T-helper 2 cell treated with Interferon-gamma antibody and Interleukin-4, amounts not matched to agents 5 μg/mL and 100 μg/mL, for 36 hours (primary cell): ENCODE results near the gene EML1.
A peak's percentile ranks its signal among the peaks of the same experiment; 100 is the strongest.

Experiments
- DNase-seq: peaks from one replicate; pipeline ENCODE4 v3.0.0; 2021; ENCODE audit warnings: low spot score
- H3K27ac Mint-ChIP-seq: one replicate; pipeline ENCODE4 v1.8.0; 2021; ENCODE audit warnings: mild to moderate bottlenecking, mixed read lengths
- H3K27me3 Mint-ChIP-seq: one replicate; pipeline ENCODE4 v1.8.0; 2021; ENCODE audit warnings: low read depth, mixed read lengths
- H3K36me3 Mint-ChIP-seq: one replicate; pipeline ENCODE4 v1.8.0; 2021; ENCODE audit warnings: low read depth, mixed read lengths
- H3K4me1 Mint-ChIP-seq: one replicate; pipeline ENCODE4 v1.8.0; 2021; ENCODE audit warnings: low read depth, mixed read lengths
- H3K4me3 Mint-ChIP-seq: one replicate; pipeline ENCODE4 v1.8.0; 2022; ENCODE audit warnings: mild to moderate bottlenecking, moderate library complexity, mixed read lengths
- H3K9me3 Mint-ChIP-seq: one replicate; pipeline ENCODE4 v1.8.0; 2021; ENCODE audit warnings: mixed read lengths

Gene EML1

GRCh38 chr14:99781853-99782610 is 11.2 kb upstream of the EML1 start:
- Mint-ChIP-seq H3K9me3 (peaks cover 6% of the 10 kb centered on the region), H3K4me3 (no peak overlapping the region), H3K36me3 (no peaks in the 10 kb centered on the region), H3K27ac (no peak overlapping the region), H3K4me1 (no peaks in the 10 kb centered on the region), H3K27me3 (peaks cover 21% of the 10 kb centered on the region)
- no peak for DNase-seq

- Mint-ChIP-seq H3K9me3 (peaks cover 1% of the 10 kb centered on the region), H3K4me1 (peaks cover 2% of the 10 kb centered on the region), H3K27me3 (peaks cover 4% of the 10 kb centered on the region), H3K27ac (no peak overlapping the region), H3K36me3 (no peaks in the 10 kb centered on the region), H3K4me3 (no peak overlapping the region)
- no peak for DNase-seq
Observed at GRCh38 chr14:99784508-99784907, 8.7 kb upstream of the EML1 start.

GRCh38 chr14:99785426-99785825 is 7.8 kb upstream of the EML1 start:
- Mint-ChIP-seq H3K4me3 (no peak overlapping the region), H3K27ac (no peak overlapping the region), H3K9me3 (no peaks in the 10 kb centered on the region), H3K4me1 (peaks cover 11% of the 10 kb centered on the region), H3K27me3 (peaks cover 2% of the 10 kb centered on the region), H3K36me3 (no peaks in the 10 kb centered on the region)
- no peak for DNase-seq

- no peak overlapping the region for H3K4me3 Mint-ChIP-seq
- no peak overlapping the region for H3K27ac Mint-ChIP-seq
- peaks cover 8% of the 10 kb centered on the region for H3K27me3 Mint-ChIP-seq
- H3K4me1 Mint-ChIP-seq, result peaks cover 16% of the 10 kb centered on the region
- no peak for DNase-seq
- H3K9me3 Mint-ChIP-seq, result no peaks in the 10 kb centered on the region
- no peaks in the 10 kb centered on the region for H3K36me3 Mint-ChIP-seq
Observed at GRCh38 chr14:99786511-99786989, 6.7 kb upstream of the EML1 start.

GRCh38 chr14:99788713-99789112 is 4.5 kb upstream of the EML1 start:
- H3K9me3 Mint-ChIP-seq, result no peaks in the 10 kb centered on the region
- peaks cover 23% of the 10 kb centered on the region for H3K4me1 Mint-ChIP-seq
- H3K36me3 Mint-ChIP-seq, result no peaks in the 10 kb centered on the region
- DNase-seq, result no peak
- no peak overlapping the region for H3K27ac Mint-ChIP-seq
- H3K4me3 Mint-ChIP-seq, result no peak overlapping the region
- peaks cover 19% of the 10 kb centered on the region for H3K27me3 Mint-ChIP-seq

- H3K36me3 Mint-ChIP-seq, result no peaks in the 10 kb centered on the region
- H3K9me3 Mint-ChIP-seq, result no peaks in the 10 kb centered on the region
- no peak for DNase-seq
- peaks cover 23% of the 10 kb centered on the region for H3K4me1 Mint-ChIP-seq
- H3K4me3 Mint-ChIP-seq, result no peak overlapping the region
- H3K27me3 Mint-ChIP-seq, result peaks cover 26% of the 10 kb centered on the region
- peak overlapping the region; percentile 50 for H3K27ac Mint-ChIP-seq
Observed at GRCh38 chr14:99789581-99789980, 3.6 kb upstream of the EML1 start.

- H3K9me3 Mint-ChIP-seq, result no peaks in the 10 kb centered on the region
Observed at GRCh38 chr14:99790201-99790977, 2.8 kb upstream of the EML1 start.

GRCh38 chr14:99790978-99791376 is 2.2 kb upstream of the EML1 start:
- no peak overlapping the region for H3K27ac Mint-ChIP-seq
- H3K4me1 Mint-ChIP-seq, result peaks cover 23% of the 10 kb centered on the region
- no peak overlapping the region for H3K4me3 Mint-ChIP-seq
- DNase-seq, result no peak
- H3K27me3 Mint-ChIP-seq, result peaks cover 38% of the 10 kb centered on the region
- no peaks in the 10 kb centered on the region for H3K36me3 Mint-ChIP-seq
- no peaks in the 10 kb centered on the region for H3K9me3 Mint-ChIP-seq

More at GRCh38 chr14:99790201-99790977, 2.8 kb upstream of the EML1 start:
- no peak for DNase-seq
- H3K27me3 Mint-ChIP-seq, result peaks cover 33% of the 10 kb centered on the region
- no peaks in the 10 kb centered on the region for H3K36me3 Mint-ChIP-seq
- no peak overlapping the region for H3K4me3 Mint-ChIP-seq
- H3K27ac Mint-ChIP-seq, result no peak overlapping the region
- H3K4me1 Mint-ChIP-seq, result peaks cover 23% of the 10 kb centered on the region

GRCh38 chr14:99791476-99792209 is 1.6 kb upstream of the EML1 start:
- Mint-ChIP-seq H3K27ac (no peak overlapping the region), H3K9me3 (no peaks in the 10 kb centered on the region), H3K27me3 (peaks cover 44% of the 10 kb centered on the region), H3K4me3 (peak overlapping the region; percentile 1), H3K36me3 (no peaks in the 10 kb centered on the region), H3K4me1 (peaks cover 23% of the 10 kb centered on the region)
- DNase-seq, result no peak

- Mint-ChIP-seq H3K27ac (peak overlapping the region; percentile 19), H3K4me3 (peak overlapping the region; percentile 63), H3K27me3 (peaks cover 50% of the 10 kb centered on the region), H3K4me1 (peaks cover 23% of the 10 kb centered on the region), H3K36me3 (no peaks in the 10 kb centered on the region), H3K9me3 (no peaks in the 10 kb centered on the region)
- DNase-seq, result no peak
Observed at GRCh38 chr14:99792210-99792535, 1.0 kb upstream of the EML1 start.

- peak overlapping the region; percentile 19 for H3K27ac Mint-ChIP-seq
- H3K4me3 Mint-ChIP-seq, result peak overlapping the region; percentile 63
- peaks cover 54% of the 10 kb centered on the region for H3K27me3 Mint-ChIP-seq
- no peaks in the 10 kb centered on the region for H3K36me3 Mint-ChIP-seq
- H3K9me3 Mint-ChIP-seq, result no peaks in the 10 kb centered on the region
- peaks cover 23% of the 10 kb centered on the region for H3K4me1 Mint-ChIP-seq
- DNase-seq, result no peak
Observed at GRCh38 chr14:99792551-99793212, 531 bp upstream of the EML1 start.

GRCh38 chr14:99794151-99794780 is 1.1 kb downstream of the EML1 start:
- peaks cover 64% of the 10 kb centered on the region for H3K27me3 Mint-ChIP-seq
- H3K27ac Mint-ChIP-seq, result no peak overlapping the region
- H3K4me1 Mint-ChIP-seq, result peaks cover 23% of the 10 kb centered on the region
- no peaks in the 10 kb centered on the region for H3K36me3 Mint-ChIP-seq
- H3K9me3 Mint-ChIP-seq, result no peaks in the 10 kb centered on the region
- no peak for DNase-seq
- peak overlapping the region; percentile 53 for H3K4me3 Mint-ChIP-seq

- no peaks in the 10 kb centered on the region for H3K9me3 Mint-ChIP-seq
- no peak for DNase-seq
- H3K27ac Mint-ChIP-seq, result no peak overlapping the region
- H3K27me3 Mint-ChIP-seq, result peaks cover 68% of the 10 kb centered on the region
- H3K36me3 Mint-ChIP-seq, result no peaks in the 10 kb centered on the region
- peaks cover 16% of the 10 kb centered on the region for H3K4me1 Mint-ChIP-seq
- H3K4me3 Mint-ChIP-seq, result no peak overlapping the region
Observed at GRCh38 chr14:99795046-99795445, 1.8 kb downstream of the EML1 start.
